ENCODE data around the gene RGL3.

- TF ChIP-seq EZH2 (IDR thresholded peaks at IDR 0.05; ENCODE audit: insufficient read depth, poor library complexity, severe bottlenecking), result no peak
- no peak for TF ChIP-seq EZH2phosphoT487 (IDR thresholded peaks at IDR 0.05; ENCODE audit: insufficient read depth, low read depth)
These were observed 43.8 kb downstream of the RGL3 start for GRCh38 chr19:11375143-11375948.
